Left lobe of liver (tissue), 2 donors: ENCODE measurements around the gene USP7. TPM values are rescaled to one million over a fixed set of nuclear protein-coding genes. Genes with fewer than 3 reads are reported as not detected.

Source experiments
- ATAC-seq: fragments of 200-7000 bp; cut with Tn5 transposase; one replicate; pipeline ENCODE4 v1.9.1; 2020; ENCODE audit warnings: mild to moderate bottlenecking, moderate library complexity
- DNase-seq: peaks from one replicate; pipeline ENCODE4 v3.0.0-alpha.2; 2020; ENCODE audit warnings: low spot score
- total RNA-seq: library from RNA; stranded (reverse); gene quantifications from one replicate; pipeline ENCODE4 v1.2.1, GENCODE V29; 2021
- donor health status: DM: no; HTN: no; CAD: no; lungs with moderate emphysema.
- donor health status: DM: no; HTN: yes; CAD: no.

The USP7 gene
- total RNA-seq, 1 donor from 2014 or later, result 44.3 TPM

- ATAC-seq (peak; percentile 11), DNase-seq (no peak)
These were observed 7.9 kb downstream of the USP7 start for GRCh38 chr16:8955828-8956227.

GRCh38 chr16:8953064-8953463 is 10.6 kb downstream of the USP7 start:
- DNase-seq, result no peak
- ATAC-seq, result no peak

GRCh38 chr16:8952281-8952751 is 11.4 kb downstream of the USP7 start:
- no peak for ATAC-seq

GRCh38 chr16:8951447-8952280 is 12.0 kb downstream of the USP7 start:
- ATAC-seq, result no peak
- no peak for DNase-seq

More at GRCh38 chr16:8952281-8952751, 11.4 kb downstream of the USP7 start:
- no peak for DNase-seq

- no peak for DNase-seq
These were observed 13.1 kb downstream of the USP7 start for GRCh38 chr16:8950580-8951077.

GRCh38 chr16:8949536-8950418 is 13.9 kb downstream of the USP7 start:
- no peak for ATAC-seq

More at GRCh38 chr16:8950580-8951077, 13.1 kb downstream of the USP7 start:
- ATAC-seq, result peak; percentile 32

GRCh38 chr16:8948831-8949230 is 14.9 kb downstream of the USP7 start:
- ATAC-seq (no peak), DNase-seq (no peak)

More at GRCh38 chr16:8949536-8950418, 13.9 kb downstream of the USP7 start:
- DNase-seq, result no peak

GRCh38 chr16:8948069-8948593 is 15.6 kb downstream of the USP7 start:
- DNase-seq (no peak), ATAC-seq (no peak)

- DNase-seq (no peak), ATAC-seq (no peak)
These were observed 17.2 kb downstream of the USP7 start for GRCh38 chr16:8946544-8946943.

- ATAC-seq, result no peak
- DNase-seq, result no peak
These were observed 17.9 kb downstream of the USP7 start for GRCh38 chr16:8945626-8946296.

- no peak for DNase-seq
- ATAC-seq, result no peak
These were observed 19.5 kb downstream of the USP7 start for GRCh38 chr16:8943966-8944759.

GRCh38 chr16:8943001-8943763 is 20.5 kb downstream of the USP7 start:
- DNase-seq (no peak), ATAC-seq (no peak)

GRCh38 chr16:8941718-8942344 is 21.9 kb downstream of the USP7 start:
- DNase-seq, result peak; percentile 66
- ATAC-seq, result peak; percentile 82

- no peak for DNase-seq
- no peak for ATAC-seq
These were observed 25.9 kb downstream of the USP7 start for GRCh38 chr16:8937803-8938202.

- DNase-seq, result no peak
- peak; percentile 78 for ATAC-seq
These were observed 27.3 kb downstream of the USP7 start for GRCh38 chr16:8936421-8936820.

GRCh38 chr16:8935989-8936388 is 27.7 kb downstream of the USP7 start:
- DNase-seq (no peak), ATAC-seq (peak; percentile 44)

- DNase-seq, result no peak
- no peak for ATAC-seq
These were observed 29.1 kb downstream of the USP7 start for GRCh38 chr16:8934601-8935000.

- ATAC-seq (peak; percentile 69), DNase-seq (no peak)
These were observed 31.8 kb downstream of the USP7 start for GRCh38 chr16:8931859-8932258.
